Femur (tissue), 1 donor: Measurements from ENCODE around the gene NOLC1.

Experiments
- DNase-seq: peaks from one replicate; pipeline ENCODE4 v3.0.0-alpha.2; 2017

Gene NOLC1

GRCh38 chr10:102211615-102212299 lies 59.6 kb downstream of the NOLC1 start:
- no peak for DNase-seq
